ENCODE measurements around the gene LDLRAD3. TPM values are rescaled to one million over a fixed set of nuclear protein-coding genes. Genes with fewer than 3 reads are reported as not detected.

Gene LDLRAD3
- total RNA-seq, 1 donor from 2014 or later, result 28.5 TPM

DNA sequence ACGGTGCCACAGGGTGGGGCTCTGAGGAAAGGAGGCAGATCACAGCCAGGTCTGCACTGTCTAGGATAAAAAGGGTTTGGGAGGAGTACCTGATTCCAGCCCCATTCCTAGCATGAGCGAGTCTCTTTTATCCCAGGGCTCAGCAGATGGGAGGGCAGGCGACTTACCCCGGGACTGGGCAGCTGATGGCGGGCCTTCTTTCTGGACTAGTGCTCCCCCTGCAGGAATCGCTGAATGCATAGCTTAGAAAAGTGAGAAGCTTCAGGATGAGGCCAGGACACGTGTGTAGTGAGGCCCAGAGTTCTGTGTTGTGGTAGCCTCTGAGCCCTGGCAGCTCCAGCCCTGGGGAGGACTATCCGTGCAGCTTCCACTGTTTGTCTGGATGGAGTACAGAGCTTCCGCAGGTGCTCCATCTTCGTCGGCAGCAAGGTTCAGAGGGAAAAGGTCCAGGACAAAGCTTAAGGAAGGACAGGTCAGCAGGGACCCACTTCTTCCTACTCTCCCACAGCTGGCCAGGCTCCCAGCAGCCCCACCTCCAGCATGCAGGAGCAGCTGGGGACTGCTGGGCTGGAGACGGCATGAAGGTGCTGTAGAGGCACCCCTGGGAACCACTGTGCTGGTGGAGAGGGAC lies 315.0 kb downstream of the LDLRAD3 start:
- TF ChIP-seq, protein P1, sequence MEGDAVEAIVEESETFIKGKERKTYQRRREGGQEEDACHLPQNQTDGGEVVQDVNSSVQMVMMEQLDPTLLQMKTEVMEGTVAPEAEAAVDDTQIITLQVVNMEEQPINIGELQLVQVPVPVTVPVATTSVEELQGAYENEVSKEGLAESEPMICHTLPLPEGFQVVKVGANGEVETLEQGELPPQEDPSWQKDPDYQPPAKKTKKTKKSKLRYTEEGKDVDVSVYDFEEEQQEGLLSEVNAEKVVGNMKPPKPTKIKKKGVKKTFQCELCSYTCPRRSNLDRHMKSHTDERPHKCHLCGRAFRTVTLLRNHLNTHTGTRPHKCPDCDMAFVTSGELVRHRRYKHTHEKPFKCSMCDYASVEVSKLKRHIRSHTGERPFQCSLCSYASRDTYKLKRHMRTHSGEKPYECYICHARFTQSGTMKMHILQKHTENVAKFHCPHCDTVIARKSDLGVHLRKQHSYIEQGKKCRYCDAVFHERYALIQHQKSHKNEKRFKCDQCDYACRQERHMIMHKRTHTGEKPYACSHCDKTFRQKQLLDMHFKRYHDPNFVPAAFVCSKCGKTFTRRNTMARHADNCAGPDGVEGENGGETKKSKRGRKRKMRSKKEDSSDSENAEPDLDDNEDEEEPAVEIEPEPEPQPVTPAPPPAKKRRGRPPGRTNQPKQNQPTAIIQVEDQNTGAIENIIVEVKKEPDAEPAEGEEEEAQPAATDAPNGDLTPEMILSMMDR (IDR thresholded peaks at IDR 0.05; ENCODE audit: unreplicated experiment), result peak; percentile 52
- Mint-ChIP-seq H3K9me3 (ENCODE audit: unreplicated experiment) (no peaks in the 10 kb centered on the region), H3K27me3 (ENCODE audit: unreplicated experiment) (peaks cover 7% of the 10 kb centered on the region), H3K36me3 (ENCODE audit: low read depth, unreplicated experiment) (no peaks in the 10 kb centered on the region), H3K4me3 (ENCODE audit: unreplicated experiment) (no peak overlapping the region), H3K4me1 (ENCODE audit: unreplicated experiment) (peaks cover 5% of the 10 kb centered on the region), H3K27ac (ENCODE audit: unreplicated experiment) (no peak overlapping the region)
- peak; percentile 75 for DNase-seq (ENCODE audit: low spot score)

DNA sequence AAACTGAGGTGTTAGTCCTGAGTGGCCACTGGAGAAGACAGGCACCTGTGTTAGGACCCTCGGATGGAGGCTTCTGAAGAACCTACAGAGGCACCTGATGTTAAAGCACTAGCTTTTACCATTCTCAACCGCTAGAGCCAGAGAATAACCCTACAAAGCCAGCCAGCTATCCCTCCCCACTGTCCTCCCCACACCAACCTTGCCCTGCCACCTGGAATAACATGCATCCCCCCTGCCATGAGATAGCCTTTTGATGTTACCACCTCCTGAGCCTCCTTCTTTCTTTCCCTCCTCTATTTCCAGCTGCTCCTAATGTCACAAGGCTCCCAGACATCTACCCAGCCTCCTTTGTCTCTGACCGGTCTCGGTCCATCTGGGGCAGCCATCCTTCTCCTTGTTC lies 317.2 kb downstream of the LDLRAD3 start:
- no peaks in the 10 kb centered on the region for H3K36me3 Mint-ChIP-seq (ENCODE audit: low read depth, unreplicated experiment)
- H3K4me3 Mint-ChIP-seq (ENCODE audit: unreplicated experiment), result no peak overlapping the region
- peaks cover 5% of the 10 kb centered on the region for H3K4me1 Mint-ChIP-seq (ENCODE audit: unreplicated experiment)
- no peak overlapping the region for H3K27ac Mint-ChIP-seq (ENCODE audit: unreplicated experiment)
- TF ChIP-seq, protein P1 (IDR thresholded peaks at IDR 0.05; ENCODE audit: unreplicated experiment), result no peak
- no peaks in the 10 kb centered on the region for H3K9me3 Mint-ChIP-seq (ENCODE audit: unreplicated experiment)
- peaks cover 10% of the 10 kb centered on the region for H3K27me3 Mint-ChIP-seq (ENCODE audit: unreplicated experiment)
- DNase-seq (ENCODE audit: low spot score), result no peak

DNA sequence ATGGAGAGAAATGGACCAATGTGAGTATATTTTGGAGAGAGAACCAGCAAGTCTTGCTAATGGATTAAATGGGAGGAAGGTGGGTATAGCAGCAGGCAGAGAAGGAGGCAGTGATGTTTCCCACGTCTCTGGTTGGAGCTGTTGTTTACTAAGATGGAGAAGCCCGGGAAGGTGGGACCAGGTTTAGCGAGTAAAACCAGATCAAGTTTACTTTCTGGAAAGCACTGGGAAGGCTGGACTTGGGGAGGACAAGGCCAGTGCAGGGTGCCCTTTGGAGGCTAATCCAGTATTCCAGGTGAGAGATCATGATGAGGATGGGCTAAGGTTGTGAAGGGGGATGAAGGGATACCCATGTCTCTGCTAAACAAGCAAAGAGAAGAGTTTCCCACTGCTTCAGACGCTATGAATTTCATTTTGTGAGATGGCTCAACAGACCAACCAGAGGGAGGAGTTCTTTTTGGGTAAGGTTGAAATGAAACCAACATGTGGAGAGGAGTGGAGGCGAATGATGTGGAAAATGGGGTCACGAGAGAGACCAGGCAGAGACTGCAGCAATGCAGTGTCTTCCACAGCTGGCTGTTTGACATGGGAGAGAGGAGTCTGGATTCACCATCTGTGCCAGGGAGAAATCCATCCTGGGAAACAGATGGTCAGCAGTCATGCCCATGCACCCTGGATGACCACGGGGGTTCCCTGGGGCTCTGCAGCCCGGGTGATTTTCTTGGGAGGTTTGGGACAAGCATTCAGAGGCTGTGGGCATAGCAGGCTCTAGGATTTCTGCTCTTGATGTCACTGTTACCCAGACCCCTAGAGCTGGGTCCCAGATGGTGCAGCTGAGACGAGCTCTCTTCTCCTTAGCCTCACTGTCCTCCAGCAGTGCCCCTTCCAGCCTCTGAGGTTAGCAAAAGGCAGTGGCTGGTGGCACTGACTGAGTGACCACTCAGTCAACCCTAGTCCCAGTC lies 320.4 kb downstream of the LDLRAD3 start:
- no peak for DNase-seq (ENCODE audit: low spot score)
- H3K36me3 Mint-ChIP-seq (ENCODE audit: low read depth, unreplicated experiment), result no peaks in the 10 kb centered on the region
- H3K9me3 Mint-ChIP-seq (ENCODE audit: unreplicated experiment), result no peaks in the 10 kb centered on the region
- no peaks in the 10 kb centered on the region for H3K4me1 Mint-ChIP-seq (ENCODE audit: unreplicated experiment)
- H3K4me3 Mint-ChIP-seq (ENCODE audit: unreplicated experiment), result no peak overlapping the region
- peaks cover 6% of the 10 kb centered on the region for H3K27me3 Mint-ChIP-seq (ENCODE audit: unreplicated experiment)
- H3K27ac Mint-ChIP-seq (ENCODE audit: unreplicated experiment), result no peak overlapping the region
- TF ChIP-seq, protein P1 (IDR thresholded peaks at IDR 0.05; ENCODE audit: unreplicated experiment), result no peak

DNA sequence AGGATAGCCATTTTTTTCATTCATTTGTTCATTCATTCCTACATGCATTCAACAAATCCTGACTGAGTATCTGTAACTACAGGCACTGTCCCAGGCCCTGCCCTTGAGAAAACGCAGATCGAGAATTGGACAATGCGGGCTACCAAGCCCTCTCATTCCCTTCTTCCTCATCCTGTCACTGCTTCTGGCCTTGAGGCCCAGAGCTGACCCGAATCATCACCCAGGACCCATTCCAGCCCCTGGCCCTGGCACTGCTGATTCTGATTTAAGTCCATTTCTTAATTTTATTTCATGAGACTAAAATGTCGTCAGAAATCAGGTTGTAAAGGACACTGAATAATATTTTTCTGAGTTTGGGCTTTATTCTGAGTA lies 321.1 kb downstream of the LDLRAD3 start:
- DNase-seq (ENCODE audit: low spot score), result no peak
- Mint-ChIP-seq H3K4me1 (ENCODE audit: unreplicated experiment) (no peaks in the 10 kb centered on the region), H3K36me3 (ENCODE audit: low read depth, unreplicated experiment) (no peaks in the 10 kb centered on the region), H3K27me3 (ENCODE audit: unreplicated experiment) (peaks cover 6% of the 10 kb centered on the region), H3K9me3 (ENCODE audit: unreplicated experiment) (no peaks in the 10 kb centered on the region), H3K27ac (ENCODE audit: unreplicated experiment) (no peak overlapping the region), H3K4me3 (ENCODE audit: unreplicated experiment) (no peak overlapping the region)
- TF ChIP-seq, protein P1 (IDR thresholded peaks at IDR 0.05; ENCODE audit: unreplicated experiment), result no peak
